Keratinocyte (primary cell): Measurements from ENCODE around the gene GUSB. TPM values are rescaled to one million over a fixed set of nuclear protein-coding genes. Genes with fewer than 3 reads are reported as not detected.

ENCODE experiments used
- DNase-seq: peaks from one replicate; pipeline ENCODE4 v3.0.0-alpha.2; 2011; ENCODE audit warnings: low read depth, missing footprints, low spot score
- FAIRE-seq: peaks from 2 replicates; lab custom pipeline; 2011; peaks lifted over from hg19 to GRCh38; lab: Jason Lieb, UNC
- H2AFZ ChIP-seq: 2 replicates; pipeline ENCODE4 v1.6.0; 2012; ENCODE audit warnings: low read length, control low read depth, inconsistent platforms; ENCODE audit not compliant: control insufficient read depth
- H3K27ac ChIP-seq: 2 replicates; pipeline ENCODE4 v1.5.1; 2011; ENCODE audit warnings: low read length; ENCODE audit not compliant: control insufficient read depth, insufficient read depth
- H3K27me3 ChIP-seq: 3 replicates; pipeline ENCODE4 v1.6.0; 2011; ENCODE audit warnings: low read length; ENCODE audit not compliant: control insufficient read depth, insufficient read depth; ENCODE audit errors: extremely low read depth
- H3K36me3 ChIP-seq, 2 experiments: 2 replicates in 1 of 2; 3 replicates in 1 of 2; pipeline ENCODE4 v1.5.1; 2011; ENCODE audit warnings: low read length in 2 of 2, mild to moderate bottlenecking in 1 of 2; ENCODE audit not compliant: control insufficient read depth in 2 of 2, insufficient read depth in 2 of 2; ENCODE audit errors: extremely low read depth in 1 of 2
- H3K4me1 ChIP-seq: 3 replicates; pipeline ENCODE4 v1.5.1; 2011; ENCODE audit warnings: low read length; ENCODE audit not compliant: control insufficient read depth, insufficient read depth; ENCODE audit errors: extremely low read depth
- H3K4me2 ChIP-seq: 3 replicates; pipeline ENCODE4 v1.6.0; 2011; ENCODE audit warnings: low read depth, low read length; ENCODE audit not compliant: control insufficient read depth, insufficient read depth; ENCODE audit errors: extremely low read depth
- H3K4me3 ChIP-seq, 3 experiments: fragments of 200-600 bp in 1 of 3; sonication (generic) in 1 of 3; 2 replicates in 2 of 3; 3 replicates in 1 of 3; pipeline ENCODE4 v1.5.1; 2011 to 2016; ENCODE audit warnings: low read length in 3 of 3, mild to moderate bottlenecking in 3 of 3, control low read depth in 2 of 3, inconsistent platforms in 1 of 3, low read depth in 1 of 3, mixed read lengths in 1 of 3, mixed run types in 1 of 3, moderate library complexity in 1 of 3; ENCODE audit not compliant: control insufficient read depth in 2 of 3, insufficient read depth in 2 of 3; ENCODE audit errors: extremely low read depth in 1 of 3
- H3K79me2 ChIP-seq: 2 replicates; pipeline ENCODE4 v1.6.0; 2012; ENCODE audit warnings: low read length; ENCODE audit not compliant: control insufficient read depth, insufficient read depth
- H3K9ac ChIP-seq: 3 replicates; pipeline ENCODE4 v1.6.0; 2011; ENCODE audit warnings: low read length; ENCODE audit not compliant: control insufficient read depth, insufficient read depth; ENCODE audit errors: extremely low read depth
- H3K9me1 ChIP-seq: 3 replicates; pipeline ENCODE4 v1.6.0; 2011; ENCODE audit warnings: low read length; ENCODE audit not compliant: control insufficient read depth, insufficient read depth; ENCODE audit errors: extremely low read depth
- H3K9me3 ChIP-seq: 2 replicates; pipeline ENCODE4 v1.5.1; 2012; ENCODE audit warnings: low read depth, low read length; ENCODE audit not compliant: control insufficient read depth
- H4K20me1 ChIP-seq: 3 replicates; pipeline ENCODE4 v1.6.0; 2011; ENCODE audit warnings: low read length; ENCODE audit not compliant: control insufficient read depth, insufficient read depth; ENCODE audit errors: extremely low read depth
- EZH2 ChIP-seq: IDR thresholded peaks from one replicate; pipeline ENCODE4 v1.6.1; 2012; ENCODE audit warnings: inconsistent platforms, mild to moderate bottlenecking, low read length, moderate library complexity
- dilution Hi-C: fragments of 300-500 bp; cut with MboI; formaldehyde crosslinking; loops from one replicate; pipeline ENCODE4 v1.7.0; 2020; ENCODE audit warnings: low sequenced_read_pairs; ENCODE audit not compliant: extremely low pct_ligation_motif_present
- polyA plus RNA-seq, 5 experiments: library from polyadenylated mRNA; depleted of rRNA in 3 of 5; stranded (reverse) in 3 of 5; stranded (forward) in 1 of 5; unstranded in 1 of 5; fragments of >200 nt; gene quantifications; 1 replicate in 1 of 5; 2 replicates in 3 of 5; 3 replicates in 1 of 5; pipeline versions ENCODE4 v1.2.1 to v1.2.3, GENCODE V29; 2011 to 2012; ENCODE audit warnings: missing spikeins in 2 of 5, low read depth in 1 of 5, low replicate concordance in 1 of 5
- small RNA-seq, 3 experiments: library from RNA; depleted of rRNA; stranded (forward); fragments of <200 nt; gene quantifications; one replicate each; pipeline ENCODE3, GENCODE V24; 2012; ENCODE audit warnings: low read depth in 3 of 3, low replicate concordance in 1 of 3; ENCODE audit not compliant: insufficient read length in 3 of 3
- TF ChIP-seq, protein P1 (sequence below), 3 experiments: IDR thresholded peaks in 1 of 3; conservative IDR thresholded peaks in 1 of 3; optimal IDR thresholded peaks in 1 of 3; 2 replicates in 2 of 3; 3 replicates in 1 of 3; pipeline versions ENCODE3 to v1.5.1; 2011; ENCODE audit warnings: low read length in 3 of 3, mild to moderate bottlenecking in 3 of 3, moderate library complexity in 2 of 3, control low read depth in 1 of 3, inconsistent platforms in 1 of 3; ENCODE audit not compliant: insufficient read depth in 2 of 3; ENCODE audit errors: extremely low read depth in 1 of 3

GUSB gene
- polyA plus RNA-seq, 1 donor (not counting 4 experiments of a cell fraction or from before 2014, with no cell fraction given) = 13.3 TPM

DNA sequence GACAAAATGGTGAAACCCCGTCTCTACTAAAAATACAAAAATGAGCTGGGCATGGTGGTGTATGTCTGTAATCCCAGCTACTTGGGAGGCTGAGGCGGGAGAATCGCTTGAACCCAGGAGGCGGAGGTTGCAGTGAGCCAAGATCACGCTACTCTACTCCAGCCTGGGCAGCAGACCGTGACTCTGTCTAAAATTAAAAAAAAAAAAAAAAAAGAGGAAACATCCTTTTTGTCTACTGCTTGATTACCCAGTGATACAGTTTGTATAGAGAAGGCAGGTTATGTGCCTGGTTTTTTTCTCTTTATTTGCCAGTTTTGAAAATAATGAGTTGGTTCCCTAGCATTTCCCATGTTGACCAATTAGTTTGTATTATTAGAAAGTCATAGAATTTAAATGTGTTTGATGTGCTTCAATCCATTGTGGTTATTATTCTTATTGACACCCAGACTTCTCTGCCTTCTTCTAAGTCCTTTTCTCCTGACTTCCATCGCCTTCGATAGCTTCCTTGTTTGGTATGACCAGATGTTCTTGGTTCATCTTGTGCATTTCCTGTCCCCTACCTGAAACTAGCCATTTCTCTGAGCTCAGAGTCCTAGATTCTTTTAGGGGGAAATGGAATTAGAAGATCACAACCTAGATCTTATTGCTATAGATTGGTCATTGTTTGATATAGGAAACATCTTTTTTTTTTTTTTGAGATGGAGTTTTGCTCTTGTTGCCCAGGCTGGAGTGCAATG is 65.9 kb downstream of the GUSB start:
- Histone ChIP-seq H4K20me1 (no peaks in the 10 kb centered on the region), H3K9ac (no peak overlapping the region), H3K79me2 (peaks cover 10% of the 10 kb centered on the region), H3K36me3 (no peaks in the 10 kb centered on the region), H3K4me3 (no peak overlapping the region), H3K4me2 (no peak overlapping the region), H3K9me3 (no peaks in the 10 kb centered on the region), H3K27ac (no peak overlapping the region), H3K27me3 (no peaks in the 10 kb centered on the region), H3K9me1 (no peaks in the 10 kb centered on the region), H2AFZ (no peak overlapping the region), H3K4me1 (no peaks in the 10 kb centered on the region)
- TF ChIP-seq, protein P1, sequence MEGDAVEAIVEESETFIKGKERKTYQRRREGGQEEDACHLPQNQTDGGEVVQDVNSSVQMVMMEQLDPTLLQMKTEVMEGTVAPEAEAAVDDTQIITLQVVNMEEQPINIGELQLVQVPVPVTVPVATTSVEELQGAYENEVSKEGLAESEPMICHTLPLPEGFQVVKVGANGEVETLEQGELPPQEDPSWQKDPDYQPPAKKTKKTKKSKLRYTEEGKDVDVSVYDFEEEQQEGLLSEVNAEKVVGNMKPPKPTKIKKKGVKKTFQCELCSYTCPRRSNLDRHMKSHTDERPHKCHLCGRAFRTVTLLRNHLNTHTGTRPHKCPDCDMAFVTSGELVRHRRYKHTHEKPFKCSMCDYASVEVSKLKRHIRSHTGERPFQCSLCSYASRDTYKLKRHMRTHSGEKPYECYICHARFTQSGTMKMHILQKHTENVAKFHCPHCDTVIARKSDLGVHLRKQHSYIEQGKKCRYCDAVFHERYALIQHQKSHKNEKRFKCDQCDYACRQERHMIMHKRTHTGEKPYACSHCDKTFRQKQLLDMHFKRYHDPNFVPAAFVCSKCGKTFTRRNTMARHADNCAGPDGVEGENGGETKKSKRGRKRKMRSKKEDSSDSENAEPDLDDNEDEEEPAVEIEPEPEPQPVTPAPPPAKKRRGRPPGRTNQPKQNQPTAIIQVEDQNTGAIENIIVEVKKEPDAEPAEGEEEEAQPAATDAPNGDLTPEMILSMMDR (optimal IDR thresholded peaks at IDR 0.05 in 1 of 3, IDR thresholded peaks at IDR 0.05 in 1 of 3, conservative IDR thresholded peaks at IDR 0.05 in 1 of 3; ENCODE audit: extremely low read depth in 1 of 3, insufficient read depth in 2 of 3, low read length in 3 of 3) = no peak
- no peak for TF ChIP-seq EZH2
- DNase-seq (no peak), FAIRE-seq (no peak)
- dilution Hi-C loops = no loop called here

GRCh38 chr7:65912237-65912636 is 69.8 kb downstream of the GUSB start:
- no peak for TF ChIP-seq EZH2
- TF ChIP-seq, protein P1 (optimal IDR thresholded peaks at IDR 0.05 in 1 of 3, IDR thresholded peaks at IDR 0.05 in 1 of 3, conservative IDR thresholded peaks at IDR 0.05 in 1 of 3; ENCODE audit: extremely low read depth in 1 of 3, insufficient read depth in 2 of 3, low read length in 3 of 3) = no peak

More at GRCh38 chr7:65912237-65912636, 69.8 kb downstream of the GUSB start:
- dilution Hi-C loops = no loop called here
- Histone ChIP-seq H3K4me2 (no peak overlapping the region), H3K27ac (no peak overlapping the region), H3K9me1 (peaks cover 2% of the 10 kb centered on the region), H2AFZ (no peak overlapping the region), H3K27me3 (no peaks in the 10 kb centered on the region), H4K20me1 (no peaks in the 10 kb centered on the region), H3K4me3 (no peak overlapping the region), H3K79me2 (peaks cover 13% of the 10 kb centered on the region), H3K36me3 (no peaks in the 10 kb centered on the region), H3K9me3 (no peaks in the 10 kb centered on the region), H3K9ac (no peak overlapping the region), H3K4me1 (no peaks in the 10 kb centered on the region)
- DNase-seq (no peak), FAIRE-seq (no peak)

Small RNA genes lying within 50 kb of the gene (small RNA-seq; reads per million reads assigned to genes)
- 0 reads per million in 3 experiments for gene AC073261.1

Other genes with a start within 250 kb of the GUSB start
- 11.6 to 19.4 TPM (median 13.1 TPM) in 3 replicates for gene VKORC1L1, start 109.1 kb downstream of the GUSB start, polyA plus RNA-seq
- gene ASL, start 93.6 kb upstream of the GUSB start, polyA plus RNA-seq = 24.4 to 34.8 TPM (median 27.8 TPM) in 3 replicates
- gene CRCP, start 132.6 kb upstream of the GUSB start, polyA plus RNA-seq = 23.6 to 41.6 TPM (median 25.4 TPM) in 3 replicates
- 31.5 to 48.5 TPM (median 47.3 TPM) in 3 replicates for gene TPST1, start 223.1 kb upstream of the GUSB start, polyA plus RNA-seq